SK-N-SH (cell line): ENCODE measurements around the gene UBE4B. TPM values are rescaled to one million over a fixed set of nuclear protein-coding genes. Genes with fewer than 3 reads are reported as not detected.
"Not testable (repeated sequence)": the region's sequence is repeated elsewhere in the genome, so short reads cannot be mapped to it uniquely, and the experiment has no call there.

Source experiments
- CTCF ChIA-PET: fragments of 300-600, 350-600 bp; formaldehyde crosslinking; extraction: SDS; loops from one replicate; lab custom pipeline; 2021; lab: Yijun Ruan, JAX
- POLR2A ChIA-PET: fragments of 350-600 bp; sonication (Branson Sonifier 250); formaldehyde crosslinking; extraction: SDS; loops from one replicate; lab custom pipeline; 2020; ENCODE audit warnings: antibody characterized with exemption, inconsistent platforms; lab: Yijun Ruan, JAX
- DNase-seq: peaks from one replicate; pipeline ENCODE4 v3.0.0; 2012
- H2AFZ ChIP-seq: fragments of 200-600 bp; sonication (generic); 2 replicates; pipeline ENCODE4 v1.8.1; 2016; ENCODE audit warnings: antibody characterized with exemption, mild to moderate bottlenecking, low read depth
- H3F3A ChIP-seq: fragments of 200-600 bp; sonication (generic); replicated peaks from 2 replicates; pipeline ENCODE3; 2016; ENCODE audit warnings: antibody characterized with exemption, mild to moderate bottlenecking; ENCODE audit not compliant: insufficient read depth
- H3K27ac ChIP-seq, 2 experiments: fragments of 200-500 bp in 1 of 2; fragments of 200-600 bp in 1 of 2; sonication (Bioruptor generic) in 1 of 2; sonication (generic), shearing (Covaris generic) in 1 of 2; 2 replicates each; pipeline versions ENCODE4 v1.5.1 to v1.6.1; 2014 to 2016; ENCODE audit warnings: low read depth in 2 of 2, inconsistent platforms in 1 of 2, low read length in 1 of 2, mild to moderate bottlenecking in 1 of 2, mixed read lengths in 1 of 2
- H3K27me3 ChIP-seq: fragments of 200-600 bp; sonication (generic), shearing (Covaris generic); 2 replicates; pipeline ENCODE4 v1.6.1; 2016; ENCODE audit warnings: mixed run types; ENCODE audit not compliant: insufficient read depth
- H3K36me3 ChIP-seq, 2 experiments: fragments of 200-500 bp in 1 of 2; fragments of 200-600 bp in 1 of 2; sonication (Bioruptor generic) in 1 of 2; sonication (generic) in 1 of 2; replicated peaks in 1 of 2; 2 replicates each; pipeline versions ENCODE3 to v1.5.1; 2014 to 2016; ENCODE audit warnings: low read length in 1 of 2, mild to moderate bottlenecking in 1 of 2; ENCODE audit not compliant: insufficient read depth in 2 of 2, control insufficient read depth in 1 of 2
- H3K4me1 ChIP-seq, 2 experiments: fragments of 200-500 bp in 1 of 2; fragments of 200-600 bp in 1 of 2; sonication (Bioruptor generic) in 1 of 2; sonication (generic), shearing (Covaris generic) in 1 of 2; 2 replicates each; pipeline versions ENCODE4 v1.5.1 to v1.6.1; 2014 to 2016; ENCODE audit warnings: low read depth in 1 of 2, low read length in 1 of 2, mixed run types in 1 of 2; ENCODE audit not compliant: insufficient read depth in 2 of 2, control insufficient read depth in 1 of 2
- H3K4me2 ChIP-seq: fragments of 200-600 bp; sonication (generic), shearing (Covaris generic); 2 replicates; pipeline ENCODE4 v1.6.1; 2017; ENCODE audit warnings: mixed run types
- H3K4me3 ChIP-seq, 2 experiments: fragments of 200-500 bp in 1 of 2; fragments of 200-600 bp in 1 of 2; sonication (Bioruptor generic) in 1 of 2; sonication (generic), shearing (Covaris generic) in 1 of 2; 2 replicates each; pipeline versions ENCODE4 v1.5.1 to v1.8.1; 2014 to 2016; ENCODE audit warnings: low read depth in 2 of 2, inconsistent platforms in 1 of 2, low read length in 1 of 2, mild to moderate bottlenecking in 1 of 2, mixed read lengths in 1 of 2, moderate library complexity in 1 of 2
- H3K79me2 ChIP-seq: fragments of 200-600 bp; sonication (generic); 2 replicates; pipeline ENCODE4 v1.8.1; 2017; ENCODE audit warnings: mild to moderate bottlenecking; ENCODE audit not compliant: insufficient read depth
- H3K9ac ChIP-seq: fragments of 200-600 bp; sonication (generic); 2 replicates; pipeline ENCODE4 v1.6.1; 2017; ENCODE audit warnings: mixed run types
- H3K9me2 ChIP-seq: fragments of 200-600 bp; sonication (generic); 2 replicates; pipeline ENCODE4 v1.6.1; 2017; ENCODE audit warnings: mixed run types
- H3K9me3 ChIP-seq: fragments of 200-600 bp; sonication (generic); 2 replicates; pipeline ENCODE4 v1.6.1; 2017; ENCODE audit warnings: mixed run types, mild to moderate bottlenecking, moderate library complexity
- H4K20me1 ChIP-seq: fragments of 200-600 bp; sonication (generic); 2 replicates; pipeline ENCODE4 v1.6.1; 2017; ENCODE audit warnings: mild to moderate bottlenecking, mixed run types; ENCODE audit not compliant: insufficient read depth
- FOXM1 ChIP-seq: IDR thresholded peaks from 2 replicates; pipeline ENCODE4 v1.4.0; 2012; ENCODE audit warnings: low read depth, mild to moderate bottlenecking
- GABPA ChIP-seq: IDR thresholded peaks from 2 replicates; pipeline ENCODE4 v1.4.0; 2012; ENCODE audit warnings: low read depth, mild to moderate bottlenecking
- JUND ChIP-seq: IDR thresholded peaks from 2 replicates; pipeline ENCODE4 v1.4.0; 2012
- MEF2A ChIP-seq: IDR thresholded peaks from 2 replicates; pipeline ENCODE4 v1.4.0; 2012; ENCODE audit warnings: low read depth, borderline replicate concordance
- MXI1 ChIP-seq: IDR thresholded peaks from 2 replicates; pipeline ENCODE4 v1.6.1; 2012; ENCODE audit warnings: mild to moderate bottlenecking, low read depth, low read length, improper control_type of control experiment
- NFIC ChIP-seq: IDR thresholded peaks from 2 replicates; pipeline ENCODE4 v1.4.0; 2012; ENCODE audit warnings: borderline replicate concordance
- NRF1 ChIP-seq: IDR thresholded peaks from 2 replicates; pipeline ENCODE4 v1.6.1; 2012; ENCODE audit warnings: low read depth, mild to moderate bottlenecking, low read length
- RCOR1 ChIP-seq: fragments of 150-350 bp; IDR thresholded peaks from 2 replicates; pipeline ENCODE4 v1.6.1; 2017; ENCODE audit warnings: antibody characterized with exemption, low read length
- RFX5 ChIP-seq: IDR thresholded peaks from 2 replicates; pipeline ENCODE4 v1.6.1; 2012; ENCODE audit warnings: mild to moderate bottlenecking, improper control_type of control experiment, low read length
- TAF1 ChIP-seq: IDR thresholded peaks from 2 replicates; pipeline ENCODE4 v1.6.1; 2012; ENCODE audit warnings: low read depth, mild to moderate bottlenecking, low read length, moderate library complexity, borderline replicate concordance
- TCF12 ChIP-seq: IDR thresholded peaks from 2 replicates; pipeline ENCODE4 v1.4.0; 2012
- WGBS: methylation state at CpG from one replicate; pipeline ENCODE4 v1.1.6; 2017; ENCODE audit warnings: low lambda C conversion rate; 5-methylcytosine and 5-hydroxymethylcytosine counted together
- polyA plus RNA-seq, 3 experiments: library from polyadenylated mRNA; depleted of rRNA; stranded (reverse); fragments of >200 nt; gene quantifications; 2 replicates each; pipeline ENCODE4 v1.2.3, GENCODE V29; 2012
- TF ChIP-seq, protein P1 (sequence below): fragments of 150-350 bp; IDR thresholded peaks from 2 replicates; pipeline ENCODE4 v1.6.1; 2017; ENCODE audit warnings: antibody characterized with exemption, low read length, low read depth, borderline replicate concordance
- TF ChIP-seq, protein P2 (sequence below): IDR thresholded peaks from 2 replicates; pipeline ENCODE4 v1.4.0; 2012; ENCODE audit warnings: low read depth, borderline replicate concordance

UBE4B gene
- polyA plus RNA-seq, 1 of the 3 experiments (the other 2 are of a cell fraction): 19.1 TPM

DNA sequence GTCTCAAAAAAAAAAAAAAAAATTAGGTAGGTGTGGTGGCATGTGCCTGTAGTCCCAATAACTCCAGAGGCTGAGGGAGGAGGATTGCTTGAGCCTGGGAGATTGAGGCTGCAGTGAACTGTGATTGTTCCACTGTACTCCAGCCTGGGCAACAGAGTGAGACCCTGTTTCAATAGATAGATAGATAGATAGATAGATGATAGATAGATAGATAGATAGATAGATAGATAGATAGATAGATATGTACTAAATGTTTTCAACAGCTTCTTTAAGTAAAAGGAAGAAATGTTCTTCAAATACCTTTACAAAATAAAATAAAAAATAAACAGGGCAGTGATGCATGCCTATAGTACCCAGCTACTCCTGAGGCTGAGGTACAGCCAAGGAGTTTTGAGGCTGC lies 187.4 kb downstream of the UBE4B start:
- Histone ChIP-seq H4K20me1 (peaks cover 97% of the 10 kb centered on the region), H3K79me2 (peaks cover 100% of the 10 kb centered on the region), H3K9ac (no peak overlapping the region), H3K27me3 (no peaks in the 10 kb centered on the region), H3K4me2 (no peak overlapping the region), H3K4me1 (peaks cover 2 to 7% of the 10 kb centered on the region in 2 experiments; a peak in 2 of 4 replicates), H3F3A (peaks cover 5% of the 10 kb centered on the region), H3K9me2 (no peaks in the 10 kb centered on the region), H3K27ac (no peak overlapping the region), H3K4me3 (no peak overlapping the region), H2AFZ (no peak overlapping the region)
- DNase-seq: no peak
- CTCF ChIA-PET: interaction anchor here (1.8 to 2.1 kb wide), 2 partner anchors 10 to 11 kb away, joined by 7 to 9 read pairs; partner anchors contain the start of gene KIF1B
- TF ChIP-seq TAF1 (no peak), TCF12 (no peak), MXI1 (no peak), JUND (no peak), MEF2A (no peak), RCOR1 (no peak), FOXM1 (no peak), GABPA (no peak), NFIC (no peak)
- TF ChIP-seq, protein P1, sequence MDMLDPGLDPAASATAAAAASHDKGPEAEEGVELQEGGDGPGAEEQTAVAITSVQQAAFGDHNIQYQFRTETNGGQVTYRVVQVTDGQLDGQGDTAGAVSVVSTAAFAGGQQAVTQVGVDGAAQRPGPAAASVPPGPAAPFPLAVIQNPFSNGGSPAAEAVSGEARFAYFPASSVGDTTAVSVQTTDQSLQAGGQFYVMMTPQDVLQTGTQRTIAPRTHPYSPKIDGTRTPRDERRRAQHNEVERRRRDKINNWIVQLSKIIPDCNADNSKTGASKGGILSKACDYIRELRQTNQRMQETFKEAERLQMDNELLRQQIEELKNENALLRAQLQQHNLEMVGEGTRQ: no peak
- TF ChIP-seq, protein P2, sequence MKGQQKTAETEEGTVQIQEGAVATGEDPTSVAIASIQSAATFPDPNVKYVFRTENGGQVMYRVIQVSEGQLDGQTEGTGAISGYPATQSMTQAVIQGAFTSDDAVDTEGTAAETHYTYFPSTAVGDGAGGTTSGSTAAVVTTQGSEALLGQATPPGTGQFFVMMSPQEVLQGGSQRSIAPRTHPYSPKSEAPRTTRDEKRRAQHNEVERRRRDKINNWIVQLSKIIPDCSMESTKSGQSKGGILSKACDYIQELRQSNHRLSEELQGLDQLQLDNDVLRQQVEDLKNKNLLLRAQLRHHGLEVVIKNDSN: no peak
- TF ChIP-seq, all 33 proteins: peak for 0
- H3K9me3 ChIP-seq: no peaks in the 10 kb centered on the region
- H3K36me3 ChIP-seq: no peaks in the 10 kb centered on the region
- POLR2A ChIA-PET: no interaction called here

DNA sequence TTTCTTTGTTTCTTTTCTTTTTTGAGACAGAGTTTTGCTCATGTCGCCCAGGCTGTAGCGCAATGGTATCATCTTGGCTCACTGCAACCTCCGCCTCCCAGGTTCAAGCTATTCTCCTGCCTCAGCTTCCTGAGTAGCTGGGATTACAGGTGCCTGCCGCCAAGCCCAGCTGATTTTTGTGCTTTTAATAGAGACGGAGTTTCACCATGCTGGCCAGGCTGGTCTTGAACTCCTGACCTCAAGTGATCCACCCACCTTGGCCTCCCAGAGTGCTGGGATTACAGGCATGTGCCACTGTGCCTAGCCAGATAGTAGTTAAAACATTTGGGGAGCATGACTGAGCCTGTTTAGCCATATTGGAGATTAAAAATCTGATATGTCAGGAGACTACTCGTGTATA lies 187.9 kb downstream of the UBE4B start:
- WGBS: 91% methylated on average over 6 of the region's 6 CpGs
- H3K9me3 ChIP-seq, H3K9me2 ChIP-seq, H2AFZ ChIP-seq, H3K9ac ChIP-seq, H3K36me3 ChIP-seq, H3K4me2 ChIP-seq, POLR2A ChIA-PET, H3K4me3 ChIP-seq, DNase-seq, H3K27me3 ChIP-seq, H3F3A ChIP-seq, H3K4me1 ChIP-seq, H3K27ac ChIP-seq: not testable (repeated sequence)
- Histone ChIP-seq H3K79me2 (peaks cover 100% of the 10 kb centered on the region), H4K20me1 (peaks cover 97% of the 10 kb centered on the region)
- CTCF ChIA-PET: interaction anchor here (1.8 to 2.1 kb wide), 2 partner anchors 10 to 11 kb away, joined by 7 to 9 read pairs; partner anchors contain the start of gene KIF1B

DNA sequence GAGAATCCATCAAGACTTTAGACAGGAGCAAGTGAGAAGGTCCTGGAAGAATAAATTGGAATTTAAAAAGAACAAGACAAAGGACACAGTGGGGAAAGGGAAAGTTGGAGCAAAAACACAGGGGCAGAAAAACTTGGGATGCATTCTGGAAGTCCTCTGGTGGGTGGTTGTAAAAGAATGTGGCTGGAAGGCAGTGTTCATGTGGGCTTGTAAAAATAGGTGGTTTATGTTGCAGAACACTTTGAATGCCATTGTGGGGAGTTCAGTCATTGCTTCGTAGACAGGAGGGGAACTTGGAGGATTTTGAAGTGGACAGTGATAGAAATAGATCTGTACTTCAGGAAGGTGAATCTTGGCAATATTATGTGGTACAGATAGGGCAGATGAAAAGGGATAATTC lies 192.8 kb downstream of the UBE4B start:
- Histone ChIP-seq H3K4me1 (0 out of 4 replicates have a peak, but pooled peaks cover 0 to 6% of the 10 kb centered on the region in 2 experiments), H2AFZ (no peak overlapping the region), H3K27ac (no peak overlapping the region), H3K27me3 (no peaks in the 10 kb centered on the region), H3K9ac (no peak overlapping the region), H3K36me3 (no peaks in the 10 kb centered on the region), H3K4me2 (peak overlapping the region; percentile 31; the same call in 1 of the 2 replicates), H3K79me2 (peaks cover 100% of the 10 kb centered on the region), H3K9me2 (no peaks in the 10 kb centered on the region), H3F3A (peaks cover 14% of the 10 kb centered on the region), H3K9me3 (no peaks in the 10 kb centered on the region), H4K20me1 (peaks cover 98% of the 10 kb centered on the region), H3K4me3 (no peak overlapping the region)
- 96% methylated on average over 1 of the region's 1 CpG for WGBS
- DNase-seq: no peak
- ChIA-PET CTCF (interaction anchor here (0.6 kb wide), 1 partner anchor 269 kb away, joined by 3 read pairs; no protein-coding TSS in a partner anchor), POLR2A (no interaction called here)
- TF ChIP-seq NRF1 (no peak), JUND (no peak), RFX5 (no peak), GABPA (no peak)
